T-helper 1 cell treated with Interleukin-12 subunit alpha and Interleukin-12 subunit beta and Interleukin-4 antibody, amounts not matched to agents 30 μg/mL and 1 μg/mL, for 36 hours (primary cell): ENCODE measurements around the gene TMEM198.

ENCODE experiments used
- H3K27ac Mint-ChIP-seq: one replicate; pipeline ENCODE4 v1.8.0; 2021; ENCODE audit warnings: mild to moderate bottlenecking, mixed read lengths
- H3K27me3 Mint-ChIP-seq: one replicate; pipeline ENCODE4 v1.8.0; 2021; ENCODE audit warnings: low read depth, mixed read lengths
- H3K36me3 Mint-ChIP-seq: one replicate; pipeline ENCODE4 v1.8.0; 2021; ENCODE audit warnings: low read depth, mixed read lengths
- H3K4me1 Mint-ChIP-seq: one replicate; pipeline ENCODE4 v1.8.0; 2021; ENCODE audit warnings: low read depth, mixed read lengths
- H3K4me3 Mint-ChIP-seq: one replicate; pipeline ENCODE4 v1.8.0; 2021; ENCODE audit warnings: mild to moderate bottlenecking, moderate library complexity, mixed read lengths
- H3K9me3 Mint-ChIP-seq: one replicate; pipeline ENCODE4 v1.8.0; 2021; ENCODE audit warnings: mixed read lengths

The TMEM198 gene

GRCh38 chr2:219542931-219543595, 765 bp upstream of the TMEM198 start:
- Mint-ChIP-seq H3K4me3 (peak overlapping the region; percentile 88), H3K27ac (peak overlapping the region; percentile 87), H3K36me3 (peaks cover 10% of the 10 kb centered on the region), H3K27me3 (peaks cover 20% of the 10 kb centered on the region), H3K9me3 (no peaks in the 10 kb centered on the region), H3K4me1 (peaks cover 11% of the 10 kb centered on the region)

DNA sequence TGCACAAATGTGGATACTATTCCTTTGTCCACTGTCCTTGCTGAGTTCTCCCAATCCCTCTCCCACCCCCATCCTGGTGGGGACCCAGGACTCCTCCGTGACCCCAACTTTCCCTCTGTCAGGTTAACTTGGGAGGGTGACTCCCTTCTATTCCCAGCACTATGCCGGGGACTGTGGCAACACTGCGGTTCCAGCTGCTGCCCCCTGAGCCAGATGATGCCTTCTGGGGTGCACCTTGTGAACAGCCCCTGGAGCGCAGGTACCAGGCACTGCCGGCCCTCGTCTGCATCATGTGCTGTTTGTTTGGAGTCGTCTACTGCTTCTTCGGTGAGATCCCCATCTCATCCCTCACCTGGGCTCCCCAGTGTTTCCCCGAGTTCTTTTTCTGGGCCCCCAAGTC, 739 bp downstream of the TMEM198 start:
- peaks cover 8% of the 10 kb centered on the region for H3K36me3 Mint-ChIP-seq
- H3K27me3 Mint-ChIP-seq, result peaks cover 25% of the 10 kb centered on the region
- peak overlapping the region; percentile 70 for H3K27ac Mint-ChIP-seq
- H3K4me3 Mint-ChIP-seq, result peak overlapping the region; percentile 74
- no peaks in the 10 kb centered on the region for H3K9me3 Mint-ChIP-seq
- peaks cover 11% of the 10 kb centered on the region for H3K4me1 Mint-ChIP-seq

GRCh38 chr2:219545295-219545942, 1.6 kb downstream of the TMEM198 start:
- no peak overlapping the region for H3K27ac Mint-ChIP-seq
- peaks cover 11% of the 10 kb centered on the region for H3K4me1 Mint-ChIP-seq
- no peak overlapping the region for H3K4me3 Mint-ChIP-seq
- H3K9me3 Mint-ChIP-seq, result no peaks in the 10 kb centered on the region
- peaks cover 26% of the 10 kb centered on the region for H3K27me3 Mint-ChIP-seq
- H3K36me3 Mint-ChIP-seq, result peaks cover 8% of the 10 kb centered on the region

- Mint-ChIP-seq H3K4me3 (no peak overlapping the region), H3K27me3 (peaks cover 31% of the 10 kb centered on the region), H3K4me1 (peaks cover 13% of the 10 kb centered on the region), H3K9me3 (no peaks in the 10 kb centered on the region), H3K36me3 (peaks cover 5% of the 10 kb centered on the region), H3K27ac (no peak overlapping the region)
These were observed 2.1 kb downstream of the TMEM198 start for GRCh38 chr2:219545943-219546352.

DNA sequence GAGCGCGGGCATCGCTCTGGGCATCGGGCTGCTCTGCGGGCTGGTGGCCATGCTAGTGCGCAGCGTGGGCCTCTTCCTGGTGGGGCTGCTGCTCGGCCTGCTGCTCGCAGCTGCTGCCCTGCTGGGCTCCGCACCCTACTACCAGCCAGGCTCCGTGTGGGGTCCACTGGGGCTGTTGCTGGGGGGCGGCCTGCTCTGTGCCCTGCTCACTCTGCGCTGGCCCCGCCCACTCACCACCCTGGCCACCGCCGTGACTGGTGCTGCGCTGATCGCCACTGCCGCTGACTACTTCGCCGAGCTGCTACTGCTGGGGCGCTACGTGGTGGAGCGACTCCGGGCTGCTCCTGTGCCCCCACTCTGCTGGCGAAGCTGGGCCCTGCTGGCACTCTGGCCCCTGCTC, 3.8 kb downstream of the TMEM198 start:
- H3K4me3 Mint-ChIP-seq, result no peak overlapping the region
- H3K36me3 Mint-ChIP-seq, result no peaks in the 10 kb centered on the region
- H3K27me3 Mint-ChIP-seq, result peaks cover 39% of the 10 kb centered on the region
- no peak overlapping the region for H3K27ac Mint-ChIP-seq
- H3K4me1 Mint-ChIP-seq, result peaks cover 11% of the 10 kb centered on the region
- H3K9me3 Mint-ChIP-seq, result no peaks in the 10 kb centered on the region

DNA sequence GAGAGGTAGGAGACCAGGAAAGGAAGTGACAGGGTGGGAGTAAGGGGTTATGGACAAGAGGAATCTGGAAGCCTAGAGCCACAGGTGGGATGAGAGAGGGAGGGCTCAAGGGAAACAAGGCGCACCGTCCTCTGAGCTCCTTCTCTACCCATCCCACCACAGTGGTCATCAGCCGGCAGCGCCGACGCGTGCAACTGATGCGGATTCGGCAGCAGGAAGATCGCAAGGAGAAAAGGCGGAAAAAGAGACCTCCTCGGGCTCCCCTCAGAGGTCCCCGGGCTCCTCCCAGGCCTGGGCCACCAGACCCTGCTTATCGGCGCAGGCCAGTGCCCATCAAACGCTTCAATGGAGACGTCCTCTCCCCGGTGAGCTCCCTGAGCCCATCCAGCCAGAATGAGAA, 5.2 kb downstream of the TMEM198 start:
- peaks cover 48% of the 10 kb centered on the region for H3K27me3 Mint-ChIP-seq
- no peak overlapping the region for H3K27ac Mint-ChIP-seq
- no peak overlapping the region for H3K4me3 Mint-ChIP-seq
- H3K36me3 Mint-ChIP-seq, result no peaks in the 10 kb centered on the region
- no peaks in the 10 kb centered on the region for H3K9me3 Mint-ChIP-seq
- H3K4me1 Mint-ChIP-seq, result peaks cover 8% of the 10 kb centered on the region

- no peaks in the 10 kb centered on the region for H3K9me3 Mint-ChIP-seq
- no peak overlapping the region for H3K27ac Mint-ChIP-seq
- no peaks in the 10 kb centered on the region for H3K36me3 Mint-ChIP-seq
- H3K4me3 Mint-ChIP-seq, result no peak overlapping the region
- peaks cover 6% of the 10 kb centered on the region for H3K4me1 Mint-ChIP-seq
- peaks cover 46% of the 10 kb centered on the region for H3K27me3 Mint-ChIP-seq
These were observed 5.8 kb downstream of the TMEM198 start for GRCh38 chr2:219549619-219550018.

DNA sequence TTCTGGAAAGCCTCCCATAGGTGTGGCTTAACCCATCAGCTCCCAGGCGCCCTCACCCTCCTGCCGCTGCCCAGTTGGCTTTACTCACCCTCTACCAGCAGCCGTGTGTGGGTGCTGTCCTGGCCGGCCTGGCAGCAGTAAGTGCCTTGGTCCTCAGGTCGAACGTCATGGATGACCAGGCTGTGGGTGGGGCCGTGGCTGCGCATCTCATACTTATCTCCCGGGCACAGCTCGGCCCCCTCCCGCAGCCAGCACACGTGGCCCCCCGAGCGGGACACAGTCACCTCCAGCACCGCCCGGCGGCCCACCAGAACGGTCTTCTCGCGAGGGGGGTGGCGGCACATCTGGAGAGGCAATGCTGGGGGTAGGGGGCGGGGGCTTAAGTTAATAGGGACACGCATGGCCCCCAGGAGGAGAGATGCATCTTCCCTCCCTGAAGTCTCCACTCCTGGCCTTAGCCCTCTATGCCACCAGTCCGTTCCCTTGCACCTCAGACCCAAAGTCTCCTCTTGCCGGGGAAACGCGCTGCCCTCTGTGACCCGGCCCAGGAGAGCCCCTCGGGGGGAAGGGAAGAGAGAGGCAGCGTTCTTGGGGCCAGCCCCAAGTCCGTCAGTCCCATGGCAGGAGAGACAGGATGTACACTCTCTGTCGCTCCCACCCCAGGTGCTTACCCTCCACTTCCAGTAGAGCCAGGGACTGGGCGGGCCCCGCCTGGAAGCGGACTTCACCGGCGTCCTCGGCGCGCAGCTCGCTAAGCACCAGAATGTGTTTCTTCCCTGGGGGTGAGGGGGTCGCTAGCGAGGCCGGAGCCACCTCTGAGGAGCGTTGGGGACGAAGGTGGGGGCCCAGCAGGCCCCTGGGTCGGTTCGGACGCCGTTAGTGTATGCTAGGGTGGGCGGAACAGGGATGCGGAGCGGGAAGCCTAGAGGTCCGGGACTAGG, 7.9 kb downstream of the TMEM198 start:
- H3K36me3 Mint-ChIP-seq, result no peaks in the 10 kb centered on the region
- H3K27me3 Mint-ChIP-seq, result peaks cover 31% of the 10 kb centered on the region
- H3K4me1 Mint-ChIP-seq, result peaks cover 6% of the 10 kb centered on the region
- peak overlapping the region; percentile 11 for H3K27ac Mint-ChIP-seq
- no peaks in the 10 kb centered on the region for H3K9me3 Mint-ChIP-seq
- peak overlapping the region; percentile 72 for H3K4me3 Mint-ChIP-seq

DNA sequence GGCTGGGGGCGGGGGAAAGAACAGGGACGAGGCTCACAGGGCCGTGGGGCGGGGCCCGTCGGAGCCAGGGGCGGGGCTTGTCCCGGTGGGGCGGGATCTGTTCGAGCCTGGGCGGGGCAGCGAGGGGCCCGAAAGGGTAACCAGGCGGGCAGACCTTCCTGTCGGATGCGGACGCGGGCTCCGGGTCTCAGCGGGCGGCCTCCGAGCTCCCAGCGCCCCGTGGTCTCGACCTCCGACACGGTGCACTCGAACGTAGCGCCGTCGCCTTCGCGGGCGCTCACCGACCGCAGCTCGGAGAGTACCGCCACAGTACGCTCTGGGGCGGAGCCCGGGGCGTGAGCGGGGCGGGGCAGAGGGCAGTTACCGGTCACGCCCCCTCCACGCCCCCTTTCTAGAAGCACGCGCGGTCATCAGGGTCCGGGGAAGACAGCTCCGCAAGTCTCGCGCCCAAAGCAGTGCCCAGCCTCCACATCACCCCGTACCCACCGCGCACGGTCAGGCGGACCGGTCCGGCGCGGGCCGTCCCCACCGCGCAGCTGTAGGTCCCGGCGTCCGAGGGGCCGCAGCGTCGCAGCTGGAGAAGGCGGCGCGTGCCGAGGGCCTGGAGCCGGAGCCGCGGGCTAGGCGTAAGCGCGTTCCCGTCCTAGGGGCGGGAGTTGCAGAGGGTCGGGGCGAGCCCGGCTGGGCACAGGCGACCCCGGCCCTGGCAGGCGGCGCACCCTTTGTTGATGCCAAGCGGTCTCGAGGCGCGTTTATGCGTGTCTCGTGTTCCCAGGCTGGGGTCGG, 8.7 kb downstream of the TMEM198 start:
- Mint-ChIP-seq H3K9me3 (no peaks in the 10 kb centered on the region), H3K36me3 (no peaks in the 10 kb centered on the region), H3K27ac (no peak overlapping the region), H3K27me3 (peaks cover 31% of the 10 kb centered on the region), H3K4me3 (peak overlapping the region; percentile 72), H3K4me1 (peaks cover 6% of the 10 kb centered on the region)

DNA sequence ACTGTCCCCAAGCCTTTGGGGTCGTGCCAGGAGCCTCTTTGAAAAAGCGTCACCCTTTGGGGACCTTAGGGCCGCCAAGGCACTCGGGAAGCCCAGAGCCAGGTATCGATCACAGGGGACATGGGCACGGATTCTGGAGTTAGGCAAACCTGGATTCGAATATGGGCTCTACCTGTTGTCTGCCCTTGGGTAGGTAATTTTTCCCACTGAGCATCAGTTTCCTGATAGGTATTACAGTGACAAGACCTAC, 9.3 kb downstream of the TMEM198 start:
- Mint-ChIP-seq H3K4me1 (peaks cover 6% of the 10 kb centered on the region), H3K9me3 (no peaks in the 10 kb centered on the region), H3K4me3 (no peak overlapping the region), H3K36me3 (no peaks in the 10 kb centered on the region), H3K27me3 (peaks cover 31% of the 10 kb centered on the region), H3K27ac (no peak overlapping the region)

DNA sequence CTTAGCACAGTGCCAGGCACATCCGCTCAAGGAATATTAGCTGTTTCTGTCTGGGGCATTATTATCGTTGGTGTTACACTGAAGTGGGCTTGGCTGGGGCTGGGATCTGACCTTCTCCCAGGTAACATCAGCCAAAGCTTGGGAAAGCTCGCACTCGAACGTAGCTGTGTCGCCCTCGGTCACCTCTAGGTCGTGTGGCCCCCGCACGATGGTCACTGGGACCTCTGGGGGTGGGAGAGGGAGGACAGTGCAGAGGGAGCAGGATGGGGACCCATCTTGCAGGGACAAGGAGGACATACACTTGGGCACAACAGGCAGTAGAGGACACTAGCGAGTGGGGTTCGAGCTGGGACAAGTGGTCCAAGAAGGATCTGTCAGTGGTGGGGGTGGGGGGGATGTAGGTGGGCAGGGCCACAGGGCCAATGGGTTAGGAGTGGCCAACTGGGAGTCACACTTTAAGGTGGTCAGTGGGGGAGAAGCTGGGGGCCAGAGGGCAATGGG, 9.7 kb downstream of the TMEM198 start:
- Mint-ChIP-seq H3K9me3 (no peaks in the 10 kb centered on the region), H3K4me3 (no peak overlapping the region), H3K36me3 (no peaks in the 10 kb centered on the region), H3K27ac (no peak overlapping the region), H3K27me3 (peaks cover 27% of the 10 kb centered on the region), H3K4me1 (peaks cover 6% of the 10 kb centered on the region)

DNA sequence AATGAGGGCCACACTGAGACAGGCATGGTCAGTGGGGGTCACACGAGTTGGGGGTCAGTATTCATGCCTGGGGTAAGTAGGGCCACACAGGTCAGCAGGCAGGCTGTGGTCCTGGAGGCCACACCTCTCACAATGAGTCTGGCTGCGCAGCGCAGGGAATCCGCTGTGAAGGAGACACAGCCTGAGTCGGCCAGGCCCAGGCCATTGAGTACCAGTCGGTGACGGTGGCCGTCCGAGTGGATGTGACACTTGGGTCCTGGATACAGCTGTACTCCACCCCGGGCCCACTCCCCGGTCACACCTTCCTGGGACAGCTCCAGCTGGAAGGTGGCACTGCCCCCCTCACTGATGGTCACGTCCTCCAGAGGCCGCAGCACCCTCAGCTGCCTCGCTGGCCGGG, 10.5 kb downstream of the TMEM198 start:
- Mint-ChIP-seq H3K9me3 (no peaks in the 10 kb centered on the region), H3K27me3 (peaks cover 26% of the 10 kb centered on the region), H3K27ac (no peak overlapping the region), H3K4me1 (peaks cover 6% of the 10 kb centered on the region), H3K36me3 (no peaks in the 10 kb centered on the region), H3K4me3 (no peak overlapping the region)

DNA sequence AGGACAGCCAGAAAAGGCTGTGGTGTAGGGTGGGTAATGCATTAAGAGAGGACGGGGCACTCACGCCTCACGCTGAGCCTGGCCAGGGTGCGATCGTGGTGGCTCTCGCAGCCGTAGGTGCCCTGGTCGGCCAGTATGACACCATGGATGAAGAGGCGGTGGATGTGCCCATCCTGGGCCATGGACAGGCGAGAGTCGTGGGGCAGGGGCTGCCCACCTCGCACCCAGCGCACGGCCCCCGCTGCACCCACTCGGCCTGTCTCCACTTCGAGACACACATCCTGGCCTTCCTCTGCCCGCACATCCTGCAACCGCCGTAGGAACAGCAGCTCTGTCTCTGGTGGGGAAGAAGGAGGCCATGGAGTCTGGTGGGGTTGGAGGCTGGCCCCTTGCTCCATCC, 12.1 kb downstream of the TMEM198 start:
- Mint-ChIP-seq H3K27ac (no peak overlapping the region), H3K4me3 (no peak overlapping the region), H3K4me1 (peaks cover 3% of the 10 kb centered on the region), H3K27me3 (peaks cover 20% of the 10 kb centered on the region), H3K36me3 (no peaks in the 10 kb centered on the region), H3K9me3 (no peaks in the 10 kb centered on the region)

DNA sequence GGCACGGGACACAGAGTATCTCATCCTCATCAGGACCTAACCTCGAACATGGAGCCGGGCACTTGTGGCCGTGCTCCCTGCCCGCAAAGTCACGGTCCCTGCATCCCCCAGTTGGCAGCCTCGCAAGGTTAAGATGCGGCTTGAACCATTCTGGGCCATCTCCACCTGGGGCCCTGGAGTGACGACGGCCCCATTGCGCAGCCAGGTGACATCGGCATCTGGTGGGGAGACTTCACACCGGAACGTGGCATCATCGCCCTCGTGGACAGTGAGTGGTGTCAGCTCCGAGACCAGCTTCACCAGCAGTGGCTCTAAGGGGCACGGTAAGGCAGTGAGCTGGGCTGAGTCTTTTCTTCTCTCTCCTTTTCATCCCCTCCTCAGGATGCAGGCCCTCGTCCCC, 12.6 kb downstream of the TMEM198 start:
- H3K27me3 Mint-ChIP-seq, result peaks cover 17% of the 10 kb centered on the region
- no peak overlapping the region for H3K4me3 Mint-ChIP-seq
- peaks cover 2% of the 10 kb centered on the region for H3K4me1 Mint-ChIP-seq
- H3K27ac Mint-ChIP-seq, result no peak overlapping the region
- no peaks in the 10 kb centered on the region for H3K9me3 Mint-ChIP-seq
- no peaks in the 10 kb centered on the region for H3K36me3 Mint-ChIP-seq
